ENCODE measurements around the gene ERBB4.

- TF ChIP-seq CTCF (IDR thresholded peaks at IDR 0.05; ENCODE audit: insufficient read depth, low read depth, low read length) (no peak), EZH2 (IDR thresholded peaks at IDR 0.05; ENCODE audit: insufficient read depth, low read length) (no peak)
These were observed 428.6 kb downstream of the ERBB4 start for GRCh38 chr2:212109792-212110680.

All from astrocyte (in vitro differentiated cells and primary cell).